H1 (cell line): ENCODE measurements around the gene EDDM3A. TPM values are rescaled to one million over a fixed set of nuclear protein-coding genes. Genes with fewer than 3 reads are reported as not detected.

Experiments used
- ATF2 ChIP-seq: IDR thresholded peaks from 2 replicates; pipeline ENCODE4 v1.6.1; 2012; ENCODE audit warnings: low read length, inconsistent platforms
- polyA plus RNA-seq, 7 experiments: library from polyadenylated mRNA; depleted of rRNA in 3 of 7; stranded (reverse) in 5 of 7; unstranded in 2 of 7; fragments of >200 nt in 5 of 7; fragments of 200-250 nt in 2 of 7; gene quantifications; 1 replicate in 5 of 7; 2 replicates in 1 of 7; 4 replicates in 1 of 7; pipeline versions ENCODE4 v1.2.1 to v1.2.3, GENCODE V29; 2011 to 2013; ENCODE audit warnings: missing spikeins in 2 of 7, mixed read lengths in 2 of 7
- total RNA-seq: library from RNA; stranded (reverse); fragmentation: NEBNext Ultra II Directional; extraction: Animal tissue kit (Norgen Biotek cat#: 25700); gene quantifications from 2 replicates; pipeline ENCODE4 v1.2.1, GENCODE V29; 2021

The EDDM3A gene
- total and polyA plus RNA-seq, 2 of the 8 experiments (the other 6 are each of a cell fraction or from before 2014, with no cell fraction given): 0.09 TPM; not detected in 1

GRCh38 chr14:20722016-20722415, 23.7 kb upstream of the EDDM3A start (continued):
- TF ChIP-seq ATF2: no peak
